HCT116 (cell line): Measurements from ENCODE around the gene KCNN3. TPM values are rescaled to one million over a fixed set of nuclear protein-coding genes. Genes with fewer than 3 reads are reported as not detected.

Experiments
- ATAC-seq: fragments of 200-7000 bp; cut with Tn5 transposase; 2 replicates; pipeline ENCODE4 v1.9.1; 2020; ENCODE audit warnings: mild to moderate bottlenecking, moderate library complexity
- BruUV-seq: library from RNA; stranded (reverse); fragments of 400-500 nt; replicated peaks from 2 replicates; lab custom pipeline; 2021; lab: Mats Ljungman, UMichigan
- CTCF ChIA-PET: fragments of 300-600 bp; sonication (Branson Sonifier 250); formaldehyde crosslinking; loops from one replicate; lab custom pipeline; 2021; ENCODE audit warnings: antibody characterized with exemption; lab: Charles Lee
- POLR2A ChIA-PET: fragments of 300-600, 350-600 bp; sonication (Branson Sonifier 250); formaldehyde crosslinking; loops from one replicate; lab custom pipeline; 2021; ENCODE audit warnings: antibody characterized with exemption; lab: Charles Lee
- RAD21 ChIA-PET, 2 experiments: fragments of 300-600 bp; sonication (Branson Sonifier 250); formaldehyde crosslinking; loops; one replicate each; lab custom pipeline; 2023; ENCODE audit warnings: low total read pairs in 2 of 2; ENCODE audit not compliant: uncharacterized antibody in 2 of 2, unreplicated experiment in 2 of 2, low non-redundant PET in 1 of 2; lab: Charles Lee
- DNase-seq: peaks from one replicate; pipeline ENCODE4 v3.0.0-alpha.2; 2010; ENCODE audit warnings: low read depth, low spot score
- H2AFZ ChIP-seq: fragments of 200-600 bp; shearing (Covaris generic), sonication (generic); 2 replicates; pipeline ENCODE4 v1.6.1; 2017; ENCODE audit warnings: low read depth, mixed run types, mixed read lengths, antibody characterized with exemption, low read length; ENCODE audit not compliant: poor library complexity, severe bottlenecking
- H3K27ac ChIP-seq: 2 replicates; pipeline ENCODE4 v1.5.1; 2012; ENCODE audit warnings: low read depth, low read length
- H3K27me3 ChIP-seq: fragments of 200-600 bp; sonication (generic); 2 replicates; pipeline ENCODE4 v1.6.1; 2016; ENCODE audit warnings: mixed run types, low read length, mixed read lengths; ENCODE audit not compliant: insufficient read depth
- H3K36me3 ChIP-seq, 2 experiments: fragments of 200-500 bp in 1 of 2; fragments of 200-600 bp in 1 of 2; sonication (Bioruptor generic) in 1 of 2; sonication (generic) in 1 of 2; 2 replicates each; pipeline versions ENCODE4 v1.5.1 to v1.6.1; 2014 to 2016; ENCODE audit warnings: low read length in 2 of 2, inconsistent platforms in 1 of 2, mixed read lengths in 1 of 2, mixed run types in 1 of 2; ENCODE audit not compliant: insufficient read depth in 2 of 2, control insufficient read depth in 1 of 2
- H3K4me1 ChIP-seq, 2 experiments: fragments of 200-600 bp in 1 of 2; sonication (generic) in 1 of 2; 2 replicates each; pipeline versions ENCODE4 v1.5.1 to v1.6.1; 2012 to 2017; ENCODE audit warnings: low read length in 2 of 2, inconsistent platforms in 1 of 2, mild to moderate bottlenecking in 1 of 2, mixed read lengths in 1 of 2, mixed run types in 1 of 2, moderate library complexity in 1 of 2; ENCODE audit not compliant: insufficient read depth in 2 of 2, control insufficient read depth in 1 of 2
- H3K4me2 ChIP-seq: fragments of 200-600 bp; sonication (generic); 2 replicates; pipeline ENCODE4 v1.6.1; 2017; ENCODE audit warnings: mixed run types, low read length, mixed read lengths
- H3K4me3 ChIP-seq, 2 experiments: fragments of 200-600 bp in 1 of 2; sonication (generic) in 1 of 2; replicated peaks in 1 of 2; 2 replicates each; pipeline ENCODE4 v1.5.1; 2011 to 2016; ENCODE audit warnings: low read length in 2 of 2, control low read depth in 1 of 2, low read depth in 1 of 2, mild to moderate bottlenecking in 1 of 2, mixed read lengths in 1 of 2, mixed run types in 1 of 2
- H3K79me2 ChIP-seq: fragments of 200-600 bp; sonication (generic); 2 replicates; pipeline ENCODE4 v1.6.1; 2017; ENCODE audit warnings: mild to moderate bottlenecking, mixed run types, low read length, moderate library complexity, mixed read lengths; ENCODE audit not compliant: insufficient read depth
- H3K9ac ChIP-seq: fragments of 200-600 bp; sonication (generic); 2 replicates; pipeline ENCODE4 v1.6.1; 2016; ENCODE audit warnings: low read length, mixed read lengths
- H3K9me2 ChIP-seq: fragments of 200-600 bp; sonication (generic), shearing (Covaris generic); 2 replicates; pipeline ENCODE4 v1.6.1; 2017; ENCODE audit warnings: mixed run types, mild to moderate bottlenecking, moderate library complexity; ENCODE audit not compliant: insufficient read depth
- H3K9me3 ChIP-seq, 2 experiments: fragments of 200-500 bp in 1 of 2; fragments of 200-600 bp in 1 of 2; sonication (Bioruptor generic) in 1 of 2; sonication (generic) in 1 of 2; 2 replicates each; pipeline ENCODE4 v1.6.1; 2014 to 2017; ENCODE audit warnings: low read length in 2 of 2, mixed read lengths in 2 of 2, inconsistent platforms in 1 of 2, low read depth in 1 of 2, mild to moderate bottlenecking in 1 of 2, mixed run types in 1 of 2, moderate library complexity in 1 of 2; ENCODE audit not compliant: control insufficient read depth in 1 of 2, insufficient read depth in 1 of 2
- H4K20me1 ChIP-seq: fragments of 200-600 bp; sonication (generic), shearing (Covaris generic); 2 replicates; pipeline ENCODE4 v1.6.1; 2017; ENCODE audit warnings: mixed run types, mild to moderate bottlenecking, moderate library complexity; ENCODE audit not compliant: insufficient read depth
- CBX3 ChIP-seq: IDR thresholded peaks from 2 replicates; pipeline ENCODE4 v1.6.1; 2012; ENCODE audit warnings: low read depth
- FOSL1 ChIP-seq: IDR thresholded peaks from 2 replicates; pipeline ENCODE4 v1.6.1; 2012; ENCODE audit warnings: low read depth
- POLR2AphosphoS5 ChIP-seq: IDR thresholded peaks from 2 replicates; pipeline ENCODE4 v1.6.1; 2011; ENCODE audit warnings: mild to moderate bottlenecking, low read depth, low read length, moderate library complexity
- REST ChIP-seq: IDR thresholded peaks from 2 replicates; pipeline ENCODE4 v1.6.1; 2012; ENCODE audit warnings: low read depth
- SIN3A ChIP-seq: IDR thresholded peaks from 2 replicates; pipeline ENCODE4 v1.6.1; 2012; ENCODE audit warnings: low read depth
- SP1 ChIP-seq: IDR thresholded peaks from 2 replicates; pipeline ENCODE4 v1.6.1; 2012; ENCODE audit warnings: low read depth
- intact Hi-C: fragments of 100-400 bp; cut with micrococcal nuclease; formaldehyde crosslinking; loops from 2 replicates; pipeline ENCODE4 v1.10.0; 2022
- total RNA-seq: library from RNA; stranded (reverse); gene quantifications from one replicate; pipeline ENCODE4 v1.2.1, GENCODE V29; 2021; ENCODE audit not compliant: unreplicated experiment
- TF ChIP-seq, protein P1 (sequence below): IDR thresholded peaks from 2 replicates; pipeline ENCODE4 v1.6.1; 2011; ENCODE audit warnings: mild to moderate bottlenecking, low read length, moderate library complexity; ENCODE audit not compliant: insufficient replicate concordance; ENCODE audit errors: extremely low read depth
- TF ChIP-seq, protein P2 (sequence below), 3 experiments: fragments of 200-600 bp in 1 of 3; sonication (generic) in 1 of 3; IDR thresholded peaks in 2 of 3; conservative IDR thresholded peaks in 1 of 3; 2 replicates each; pipeline ENCODE4 v1.5.1; 2012 to 2017; ENCODE audit warnings: low read depth in 2 of 3, low read length in 2 of 3, antibody characterized with exemption in 1 of 3, borderline replicate concordance in 1 of 3, control low read depth in 1 of 3, mild to moderate bottlenecking in 1 of 3, mixed read lengths in 1 of 3, mixed run types in 1 of 3, moderate library complexity in 1 of 3; ENCODE audit not compliant: insufficient read depth in 1 of 3

Gene KCNN3
- total RNA-seq, 1 experiment from 2014 or later, result 1.1 TPM

DNA sequence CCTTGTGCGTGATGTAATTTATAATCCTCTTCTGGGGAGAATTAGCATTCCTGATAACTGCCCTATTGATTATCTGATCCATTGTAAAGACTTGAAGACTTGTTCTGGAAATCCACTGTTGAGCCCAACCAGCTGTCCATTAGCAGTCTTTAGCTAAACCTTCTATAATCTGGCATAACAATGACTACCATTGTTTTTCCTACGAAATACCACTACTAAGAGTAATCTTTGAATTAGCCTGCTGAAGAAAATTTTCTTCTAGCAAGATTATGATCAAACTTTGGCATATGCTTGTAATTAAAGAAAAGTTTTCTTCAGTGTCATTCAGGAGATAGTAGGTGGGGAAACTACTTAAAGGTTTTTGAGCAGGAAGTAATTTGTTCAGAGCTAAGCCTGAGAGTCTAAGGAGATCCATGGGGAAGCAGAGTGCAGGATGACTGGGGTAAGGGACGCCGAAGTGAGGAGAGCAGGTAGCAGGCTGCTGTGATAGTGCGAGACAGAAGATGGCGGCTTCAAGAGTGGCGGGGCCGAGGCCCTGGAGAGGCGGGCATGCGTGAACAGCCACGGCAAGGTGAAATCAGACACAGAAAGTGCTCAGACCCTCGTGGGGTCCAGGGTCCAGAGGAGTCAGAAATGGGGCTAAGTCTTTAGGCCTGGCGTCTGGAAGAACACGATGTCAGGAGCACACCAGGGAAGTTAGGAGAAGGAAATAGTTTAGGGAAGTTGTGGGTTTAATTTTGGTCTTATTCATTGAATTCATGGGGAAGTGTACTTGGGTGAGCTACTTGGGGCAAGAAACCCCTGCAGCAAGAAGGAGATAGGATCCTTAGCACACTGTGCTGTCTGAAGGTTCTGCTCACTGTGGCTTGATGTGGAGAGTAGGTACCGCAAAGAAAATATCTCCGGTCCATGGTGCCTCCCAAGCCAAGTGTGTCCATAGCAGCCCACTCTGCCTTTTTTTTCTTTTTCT lies 149.5 kb downstream of the KCNN3 start:
- ChIA-PET RAD21 (no interaction called here), CTCF (no interaction called here), POLR2A (no interaction called here)
- no peak overlapping the region for H3K4me2 ChIP-seq
- H3K9me2 ChIP-seq, result no peaks in the 10 kb centered on the region; the same call in 1 of the 2 replicates
- BruUV-seq, result no TSS peak
- ATAC-seq, result no peak
- no peaks in the 10 kb centered on the region for H3K9me3 ChIP-seq
- H3K36me3 ChIP-seq, result no peaks in the 10 kb centered on the region
- no peaks in the 10 kb centered on the region for H3K27me3 ChIP-seq
- H3K27ac ChIP-seq, result no peak overlapping the region
- no peak overlapping the region for H2AFZ ChIP-seq
- TF ChIP-seq CBX3, result no peak
- TF ChIP-seq, protein P1, sequence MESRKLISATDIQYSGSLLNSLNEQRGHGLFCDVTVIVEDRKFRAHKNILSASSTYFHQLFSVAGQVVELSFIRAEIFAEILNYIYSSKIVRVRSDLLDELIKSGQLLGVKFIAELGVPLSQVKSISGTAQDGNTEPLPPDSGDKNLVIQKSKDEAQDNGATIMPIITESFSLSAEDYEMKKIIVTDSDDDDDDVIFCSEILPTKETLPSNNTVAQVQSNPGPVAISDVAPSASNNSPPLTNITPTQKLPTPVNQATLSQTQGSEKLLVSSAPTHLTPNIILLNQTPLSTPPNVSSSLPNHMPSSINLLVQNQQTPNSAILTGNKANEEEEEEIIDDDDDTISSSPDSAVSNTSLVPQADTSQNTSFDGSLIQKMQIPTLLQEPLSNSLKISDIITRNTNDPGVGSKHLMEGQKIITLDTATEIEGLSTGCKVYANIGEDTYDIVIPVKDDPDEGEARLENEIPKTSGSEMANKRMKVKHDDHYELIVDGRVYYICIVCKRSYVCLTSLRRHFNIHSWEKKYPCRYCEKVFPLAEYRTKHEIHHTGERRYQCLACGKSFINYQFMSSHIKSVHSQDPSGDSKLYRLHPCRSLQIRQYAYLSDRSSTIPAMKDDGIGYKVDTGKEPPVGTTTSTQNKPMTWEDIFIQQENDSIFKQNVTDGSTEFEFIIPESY, result no peak
- intact Hi-C loops, result no loop called here
- H3K4me1 ChIP-seq, result no peaks in the 10 kb centered on the region
- H3K4me3 ChIP-seq, result no peak overlapping the region
- no peaks in the 10 kb centered on the region for H3K79me2 ChIP-seq
- H3K9ac ChIP-seq, result no peak overlapping the region
- no peak for DNase-seq
- H4K20me1 ChIP-seq, result no peaks in the 10 kb centered on the region

- H3K36me3 ChIP-seq, result no peaks in the 10 kb centered on the region
- DNase-seq (no peak), ATAC-seq (no peak)
- H3K27me3 ChIP-seq, result no peaks in the 10 kb centered on the region
- no peaks in the 10 kb centered on the region for H3K4me1 ChIP-seq
- H4K20me1 ChIP-seq, result no peaks in the 10 kb centered on the region
- no peaks in the 10 kb centered on the region for H3K9me3 ChIP-seq
- ChIA-PET RAD21 (no interaction called here), CTCF (no interaction called here), POLR2A (no interaction called here)
- intact Hi-C loops, result no loop called here
- H3K4me3 ChIP-seq, result no peak overlapping the region
- no peak overlapping the region for H3K9ac ChIP-seq
- no peak overlapping the region for H3K27ac ChIP-seq
- no peaks in the 10 kb centered on the region for H3K79me2 ChIP-seq
- no peak overlapping the region for H2AFZ ChIP-seq
- BruUV-seq, result no TSS peak
- no peaks in the 10 kb centered on the region; the same call in 1 of the 2 replicates for H3K9me2 ChIP-seq
- no peak overlapping the region for H3K4me2 ChIP-seq
- TF ChIP-seq SP1 (no peak), REST (no peak), FOSL1 (no peak), CBX3 (no peak), POLR2AphosphoS5 (no peak), SIN3A (no peak)
- TF ChIP-seq, protein P2, sequence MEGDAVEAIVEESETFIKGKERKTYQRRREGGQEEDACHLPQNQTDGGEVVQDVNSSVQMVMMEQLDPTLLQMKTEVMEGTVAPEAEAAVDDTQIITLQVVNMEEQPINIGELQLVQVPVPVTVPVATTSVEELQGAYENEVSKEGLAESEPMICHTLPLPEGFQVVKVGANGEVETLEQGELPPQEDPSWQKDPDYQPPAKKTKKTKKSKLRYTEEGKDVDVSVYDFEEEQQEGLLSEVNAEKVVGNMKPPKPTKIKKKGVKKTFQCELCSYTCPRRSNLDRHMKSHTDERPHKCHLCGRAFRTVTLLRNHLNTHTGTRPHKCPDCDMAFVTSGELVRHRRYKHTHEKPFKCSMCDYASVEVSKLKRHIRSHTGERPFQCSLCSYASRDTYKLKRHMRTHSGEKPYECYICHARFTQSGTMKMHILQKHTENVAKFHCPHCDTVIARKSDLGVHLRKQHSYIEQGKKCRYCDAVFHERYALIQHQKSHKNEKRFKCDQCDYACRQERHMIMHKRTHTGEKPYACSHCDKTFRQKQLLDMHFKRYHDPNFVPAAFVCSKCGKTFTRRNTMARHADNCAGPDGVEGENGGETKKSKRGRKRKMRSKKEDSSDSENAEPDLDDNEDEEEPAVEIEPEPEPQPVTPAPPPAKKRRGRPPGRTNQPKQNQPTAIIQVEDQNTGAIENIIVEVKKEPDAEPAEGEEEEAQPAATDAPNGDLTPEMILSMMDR (IDR thresholded peaks at IDR 0.05 in 2 of 3, conservative IDR thresholded peaks at IDR 0.05 in 1 of 3; ENCODE audit: borderline replicate concordance in 1 of 3, insufficient read depth in 1 of 3, low read depth in 2 of 3, low read length in 2 of 3), result no peak
Measured at GRCh38 chr1:154719586-154720327, 150.3 kb downstream of the KCNN3 start.
